H1 (cell line): ENCODE measurements around the gene BMERB1. TPM values are rescaled to one million over a fixed set of nuclear protein-coding genes. Genes with fewer than 3 reads are reported as not detected.

Source experiments
- CBX5 ChIP-seq: fragments of 300-800, 300-1000 bp; sonication (generic); IDR thresholded peaks from 2 replicates; pipeline ENCODE4 v1.7.1; 2016; ENCODE audit warnings: antibody characterized with exemption, low read length, low read depth
- EP300 ChIP-seq, 2 experiments: IDR thresholded peaks; 1 replicate in 1 of 2; 2 replicates in 1 of 2; pipeline ENCODE4 v1.6.1; 2011 to 2012; ENCODE audit warnings: low read depth in 2 of 2, low read length in 2 of 2, mild to moderate bottlenecking in 2 of 2, borderline replicate concordance in 1 of 2, inconsistent platforms in 1 of 2, moderate library complexity in 1 of 2
- HDAC2 ChIP-seq, 2 experiments: fragments of 300-600 bp in 1 of 2; sonication (generic) in 1 of 2; IDR thresholded peaks; 2 replicates each; pipeline ENCODE4 v1.6.1; 2011 to 2012; ENCODE audit warnings: low read depth in 2 of 2, low read length in 2 of 2, mild to moderate bottlenecking in 2 of 2, moderate library complexity in 2 of 2, borderline replicate concordance in 1 of 2, inconsistent platforms in 1 of 2
- polyA plus RNA-seq, 7 experiments: library from polyadenylated mRNA; depleted of rRNA in 3 of 7; stranded (reverse) in 5 of 7; unstranded in 2 of 7; fragments of >200 nt in 5 of 7; fragments of 200-250 nt in 2 of 7; gene quantifications; 1 replicate in 5 of 7; 2 replicates in 1 of 7; 4 replicates in 1 of 7; pipeline versions ENCODE4 v1.2.1 to v1.2.3, GENCODE V29; 2011 to 2013; ENCODE audit warnings: missing spikeins in 2 of 7, mixed read lengths in 2 of 7
- total RNA-seq: library from RNA; stranded (reverse); fragmentation: NEBNext Ultra II Directional; extraction: Animal tissue kit (Norgen Biotek cat#: 25700); gene quantifications from 2 replicates; pipeline ENCODE4 v1.2.1, GENCODE V29; 2021
- TF ChIP-seq, protein P1 (sequence below), 3 experiments: IDR thresholded peaks; 1 replicate in 2 of 3; 2 replicates in 1 of 3; pipeline versions ENCODE4 v1.5.1 to v1.6.1; 2011; ENCODE audit warnings: low read length in 3 of 3, mild to moderate bottlenecking in 3 of 3, inconsistent platforms in 2 of 3, low read depth in 1 of 3, moderate library complexity in 1 of 3; ENCODE audit not compliant: insufficient read depth in 1 of 3; ENCODE audit errors: control extremely low read depth in 1 of 3

The BMERB1 gene
- total and polyA plus RNA-seq, 2 of the 8 experiments (the other 6 are each of a cell fraction or from before 2014, with no cell fraction given) = 23.5 to 27.1 TPM

DNA sequence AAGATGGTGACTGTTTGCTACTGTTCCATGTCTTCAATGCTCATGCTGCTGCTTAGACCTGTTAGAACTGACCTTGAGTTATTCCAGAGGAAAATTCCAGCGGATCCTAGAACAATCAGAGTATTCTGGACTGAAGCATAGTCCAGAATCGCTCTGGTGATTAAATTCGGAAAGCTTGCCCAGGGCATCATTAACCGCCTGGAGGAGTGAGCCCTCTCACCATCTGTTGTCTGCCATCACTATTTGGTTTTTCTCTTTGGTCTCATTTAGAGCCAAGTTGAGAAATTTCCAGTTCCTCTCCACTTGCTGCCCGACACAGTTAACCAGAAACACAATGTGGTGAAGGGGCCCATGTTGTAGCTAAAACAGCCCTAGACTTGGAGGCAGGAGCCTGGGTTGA, 104.1 kb downstream of the BMERB1 start (continued):
- TF ChIP-seq, protein P1, sequence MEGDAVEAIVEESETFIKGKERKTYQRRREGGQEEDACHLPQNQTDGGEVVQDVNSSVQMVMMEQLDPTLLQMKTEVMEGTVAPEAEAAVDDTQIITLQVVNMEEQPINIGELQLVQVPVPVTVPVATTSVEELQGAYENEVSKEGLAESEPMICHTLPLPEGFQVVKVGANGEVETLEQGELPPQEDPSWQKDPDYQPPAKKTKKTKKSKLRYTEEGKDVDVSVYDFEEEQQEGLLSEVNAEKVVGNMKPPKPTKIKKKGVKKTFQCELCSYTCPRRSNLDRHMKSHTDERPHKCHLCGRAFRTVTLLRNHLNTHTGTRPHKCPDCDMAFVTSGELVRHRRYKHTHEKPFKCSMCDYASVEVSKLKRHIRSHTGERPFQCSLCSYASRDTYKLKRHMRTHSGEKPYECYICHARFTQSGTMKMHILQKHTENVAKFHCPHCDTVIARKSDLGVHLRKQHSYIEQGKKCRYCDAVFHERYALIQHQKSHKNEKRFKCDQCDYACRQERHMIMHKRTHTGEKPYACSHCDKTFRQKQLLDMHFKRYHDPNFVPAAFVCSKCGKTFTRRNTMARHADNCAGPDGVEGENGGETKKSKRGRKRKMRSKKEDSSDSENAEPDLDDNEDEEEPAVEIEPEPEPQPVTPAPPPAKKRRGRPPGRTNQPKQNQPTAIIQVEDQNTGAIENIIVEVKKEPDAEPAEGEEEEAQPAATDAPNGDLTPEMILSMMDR (IDR thresholded peaks at IDR 0.05; ENCODE audit: control extremely low read depth in 1 of 3, insufficient read depth in 1 of 3, low read depth in 1 of 3, low read length in 3 of 3) = no peak
- TF ChIP-seq HDAC2 (IDR thresholded peaks at IDR 0.05; ENCODE audit: borderline replicate concordance in 1 of 2, low read depth in 2 of 2, low read length in 2 of 2) = no peak
- no peak for TF ChIP-seq EP300 (IDR thresholded peaks at IDR 0.05; ENCODE audit: borderline replicate concordance in 1 of 2, low read depth in 2 of 2, low read length in 2 of 2)
- no peak for TF ChIP-seq CBX5
